Epidermal melanocyte (primary cell): ENCODE data around the gene SELENOM.
"Not testable (repeated sequence)": the region's sequence is repeated elsewhere in the genome, so short reads cannot be mapped to it uniquely, and the experiment has no call there.

Experiments used
- DNase-seq: peaks from one replicate; pipeline ENCODE4 v3.0.0; 2011; ENCODE audit warnings: low spot score; ENCODE audit not compliant: insufficient read length

SELENOM gene

DNA sequence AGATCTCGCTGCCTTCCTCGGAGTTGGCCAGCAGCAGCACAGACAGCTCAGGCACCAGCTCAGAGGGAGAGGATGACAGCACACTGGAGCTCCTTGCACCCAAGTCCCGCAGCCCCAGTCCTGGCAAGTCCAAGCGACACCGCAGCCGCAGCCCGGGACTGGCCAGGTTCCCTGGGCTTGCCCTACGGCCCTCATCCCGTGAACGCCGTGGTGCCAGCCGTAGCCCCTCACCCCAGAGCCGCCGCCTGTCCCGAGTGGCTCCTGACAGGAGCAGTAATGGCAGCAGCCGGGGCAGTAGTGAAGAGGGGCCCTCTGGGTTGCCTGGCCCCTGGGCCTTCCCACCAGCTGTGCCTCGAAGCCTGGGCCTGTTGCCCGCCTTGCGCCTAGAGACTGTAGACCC is 26.5 kb upstream of the SELENOM start:
- DNase-seq: peak; percentile 1

DNA sequence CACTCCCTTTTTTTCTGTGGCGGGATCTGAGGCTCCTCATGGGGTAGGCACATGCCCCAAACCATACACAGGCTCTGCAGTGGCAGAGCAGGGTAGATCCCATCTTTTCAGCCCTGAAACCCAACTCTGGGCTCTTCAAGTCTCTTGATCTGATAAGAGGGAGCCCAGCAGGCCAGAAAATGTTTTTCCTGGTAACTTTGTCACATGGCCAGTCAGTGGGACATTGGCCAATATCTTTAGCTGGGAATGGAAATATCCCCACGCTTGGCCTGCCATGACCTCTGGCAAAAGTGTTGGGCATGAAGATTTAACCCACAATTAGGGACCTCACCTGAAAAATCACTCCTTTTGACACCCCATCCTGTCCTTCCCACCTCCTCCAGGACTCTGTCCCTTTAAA is 23.5 kb upstream of the SELENOM start:
- peak; percentile 5 for DNase-seq

DNA sequence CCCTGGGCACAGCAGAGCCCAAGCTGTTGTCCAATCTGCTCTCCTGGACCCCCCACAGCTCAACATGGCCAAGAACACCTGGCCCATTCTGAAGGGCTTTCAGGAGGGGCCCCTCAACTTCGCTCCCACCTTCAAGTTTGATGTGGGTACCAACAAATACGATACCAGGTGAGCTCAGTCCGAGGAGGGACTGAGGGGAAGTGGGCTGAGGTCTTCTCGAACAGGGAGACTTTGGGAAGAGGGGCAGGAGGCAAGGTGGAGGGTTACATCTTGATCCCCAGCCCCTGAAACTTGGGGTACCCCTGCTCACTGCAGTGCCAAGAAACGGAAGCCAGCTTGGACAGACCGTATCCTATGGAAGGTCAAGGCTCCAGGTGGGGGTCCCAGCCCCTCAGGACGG is 20.8 kb upstream of the SELENOM start:
- DNase-seq: peak; percentile 4

DNA sequence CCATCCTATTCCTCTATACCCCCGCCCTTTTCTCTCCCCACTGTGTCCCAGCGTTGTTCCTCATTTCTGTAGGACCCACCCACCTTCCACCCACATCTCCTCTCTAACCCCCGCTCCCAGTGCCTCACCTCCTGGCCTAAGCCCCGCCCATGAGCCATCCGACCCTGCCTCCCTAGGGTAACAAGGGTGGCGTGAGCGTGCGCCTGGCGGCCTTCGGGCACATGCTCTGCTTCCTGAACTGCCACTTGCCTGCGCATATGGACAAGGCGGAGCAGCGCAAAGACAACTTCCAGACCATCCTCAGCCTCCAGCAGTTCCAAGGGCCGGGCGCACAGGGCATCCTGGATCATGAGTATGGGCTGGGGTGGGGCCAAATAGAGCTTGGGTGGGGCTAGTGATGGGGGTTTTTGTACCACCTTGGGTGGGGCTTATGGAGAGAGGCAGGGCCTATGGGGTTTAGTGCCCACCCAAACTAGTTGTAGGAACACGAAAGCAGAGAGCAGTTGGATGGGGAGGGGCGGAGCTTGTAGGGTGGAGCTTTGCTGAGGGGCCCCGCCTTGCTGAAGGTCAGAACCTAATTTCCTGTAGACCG is 19.9 kb upstream of the SELENOM start:
- DNase-seq: peak; percentile 8

DNA sequence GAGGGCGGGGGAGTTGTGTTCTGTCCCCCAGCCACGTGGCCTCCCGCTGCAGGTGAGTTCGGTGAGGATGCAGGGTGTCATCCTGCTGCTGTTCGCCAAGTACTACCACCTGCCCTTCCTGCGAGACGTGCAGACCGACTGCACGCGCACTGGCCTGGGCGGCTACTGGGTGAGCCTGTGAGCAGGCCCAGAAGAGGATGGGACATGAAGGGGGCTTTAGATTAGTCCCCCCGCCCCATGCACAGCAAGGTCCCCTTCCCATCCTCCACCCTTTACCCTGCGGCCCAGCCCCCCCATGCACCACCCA is 19.5 kb upstream of the SELENOM start:
- DNase-seq: peak; percentile 9

DNA sequence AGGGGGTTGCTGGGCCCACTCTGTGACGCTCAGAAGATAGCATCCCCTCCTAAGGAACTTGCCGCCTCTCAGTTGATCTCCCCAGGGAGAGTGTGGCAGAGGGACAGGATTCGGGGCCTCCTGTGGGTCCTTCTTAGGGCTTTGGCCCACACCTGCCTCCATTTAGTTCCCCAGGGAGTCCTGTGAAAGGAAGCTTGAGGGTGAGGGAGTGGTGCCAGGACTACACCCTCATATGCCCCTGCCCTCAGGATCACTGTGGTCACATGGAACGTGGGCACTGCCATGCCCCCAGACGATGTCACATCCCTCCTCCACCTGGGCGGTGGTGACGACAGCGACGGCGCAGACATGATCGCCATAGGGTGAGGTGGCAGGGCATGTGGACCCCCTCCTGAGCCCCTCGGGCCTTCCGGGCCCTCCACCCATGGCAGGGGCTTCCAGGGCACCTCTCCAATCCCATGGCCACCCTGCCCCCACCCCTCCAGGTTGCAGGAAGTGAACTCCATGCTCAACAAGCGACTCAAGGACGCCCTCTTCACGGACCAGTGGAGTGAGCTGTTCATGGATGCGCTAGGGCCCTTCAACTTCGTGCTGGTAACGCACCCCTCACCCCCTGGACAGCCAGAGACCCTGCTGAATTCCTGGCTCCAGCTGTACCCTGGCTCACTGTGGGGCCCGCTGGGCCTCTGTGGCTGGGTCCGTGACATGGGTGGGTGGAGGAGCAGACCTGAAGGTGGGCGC is 18.9 kb upstream of the SELENOM start:
- peak; percentile 4 for DNase-seq

DNA sequence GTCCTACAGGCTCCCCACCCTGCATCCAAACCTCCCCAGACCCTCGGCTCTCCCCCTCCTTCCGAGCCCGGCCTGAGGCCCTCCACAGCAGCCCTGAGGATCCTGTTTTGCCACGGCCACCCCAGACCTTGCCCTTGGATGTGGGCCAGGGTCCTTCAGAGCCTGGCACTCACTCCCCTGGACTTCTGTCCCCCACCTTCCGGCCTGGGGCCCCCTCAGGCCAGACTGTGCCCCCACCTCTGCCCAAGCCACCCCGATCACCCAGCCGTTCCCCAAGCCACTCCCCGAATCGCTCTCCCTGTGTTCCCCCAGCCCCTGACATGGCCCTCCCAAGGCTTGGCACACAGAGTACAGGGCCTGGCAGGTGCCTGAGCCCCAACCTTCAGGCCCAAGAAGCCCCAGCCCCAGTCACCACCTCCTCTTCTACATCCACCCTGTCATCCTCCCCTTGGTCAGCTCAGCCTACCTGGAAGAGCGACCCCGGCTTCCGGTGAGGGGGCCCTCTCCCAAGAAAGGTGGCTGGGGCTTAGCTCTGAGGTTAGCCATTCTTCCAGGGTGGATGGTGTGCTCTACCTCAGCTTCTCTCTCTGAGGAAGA is 18.3 kb upstream of the SELENOM start:
- DNase-seq: peak; percentile 8

DNA sequence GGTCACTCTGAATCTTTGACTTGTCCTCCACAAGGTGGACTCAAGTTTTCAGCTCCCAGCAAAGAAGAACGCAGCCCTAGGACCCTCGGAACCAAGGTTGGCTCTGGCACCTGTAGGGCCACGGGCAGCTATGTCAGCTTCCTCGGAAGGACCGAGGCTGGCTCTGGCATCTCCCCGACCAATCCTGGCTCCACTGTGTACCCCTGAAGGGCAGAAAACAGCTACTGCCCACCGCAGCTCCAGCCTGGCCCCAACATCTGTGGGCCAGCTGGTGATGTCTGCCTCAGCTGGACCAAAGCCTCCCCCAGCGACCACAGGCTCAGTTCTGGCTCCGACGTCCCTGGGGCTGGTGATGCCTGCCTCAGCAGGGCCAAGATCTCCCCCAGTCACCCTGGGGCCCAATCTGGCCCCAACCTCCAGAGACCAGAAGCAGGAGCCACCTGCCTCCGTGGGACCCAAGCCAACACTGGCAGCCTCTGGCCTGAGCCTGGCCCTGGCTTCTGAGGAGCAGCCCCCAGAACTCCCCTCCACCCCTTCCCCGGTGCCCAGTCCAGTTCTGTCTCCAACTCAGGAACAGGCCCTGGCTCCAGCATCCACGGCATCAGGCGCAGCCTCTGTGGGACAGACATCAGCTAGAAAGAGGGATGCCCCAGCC is 17.6 kb upstream of the SELENOM start:
- peak; percentile 10 for DNase-seq

DNA sequence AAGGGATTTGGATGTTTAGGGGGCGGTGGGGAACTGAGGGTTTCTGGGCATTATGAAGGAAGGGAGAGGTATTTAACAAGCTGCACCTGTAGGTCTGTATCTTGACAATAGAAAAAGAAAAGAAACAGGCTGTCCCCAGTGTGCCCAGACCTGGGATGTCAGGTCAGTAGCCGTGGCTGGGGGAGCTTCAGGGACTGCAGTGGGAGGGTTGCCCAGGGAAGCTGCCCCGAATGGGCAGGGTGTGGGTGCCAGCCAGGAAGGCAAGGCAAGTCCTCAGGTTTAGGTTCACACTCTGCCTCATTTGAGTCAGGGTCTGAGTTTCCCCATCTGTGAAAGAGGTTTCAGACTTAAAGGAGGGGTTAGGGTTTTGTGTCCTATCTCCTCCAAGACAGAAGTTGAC is 16.9 kb upstream of the SELENOM start:
- DNase-seq: peak; percentile 14

DNA sequence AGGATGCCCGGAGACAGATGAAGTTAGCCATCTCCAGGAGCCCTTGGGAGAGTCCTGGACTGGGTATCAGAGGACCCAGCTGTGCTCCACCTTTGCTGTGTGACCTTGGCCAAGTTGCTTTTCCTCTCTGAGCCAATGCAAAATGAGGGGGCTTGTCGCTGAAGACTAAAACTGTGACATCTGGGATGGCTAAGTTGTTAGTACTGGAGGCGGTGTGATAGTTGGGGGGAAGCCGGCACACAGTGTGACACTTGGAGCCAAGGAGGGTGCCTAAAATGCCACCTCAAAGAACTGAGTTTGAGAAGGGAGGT is 15.9 kb upstream of the SELENOM start:
- no peak for DNase-seq

DNA sequence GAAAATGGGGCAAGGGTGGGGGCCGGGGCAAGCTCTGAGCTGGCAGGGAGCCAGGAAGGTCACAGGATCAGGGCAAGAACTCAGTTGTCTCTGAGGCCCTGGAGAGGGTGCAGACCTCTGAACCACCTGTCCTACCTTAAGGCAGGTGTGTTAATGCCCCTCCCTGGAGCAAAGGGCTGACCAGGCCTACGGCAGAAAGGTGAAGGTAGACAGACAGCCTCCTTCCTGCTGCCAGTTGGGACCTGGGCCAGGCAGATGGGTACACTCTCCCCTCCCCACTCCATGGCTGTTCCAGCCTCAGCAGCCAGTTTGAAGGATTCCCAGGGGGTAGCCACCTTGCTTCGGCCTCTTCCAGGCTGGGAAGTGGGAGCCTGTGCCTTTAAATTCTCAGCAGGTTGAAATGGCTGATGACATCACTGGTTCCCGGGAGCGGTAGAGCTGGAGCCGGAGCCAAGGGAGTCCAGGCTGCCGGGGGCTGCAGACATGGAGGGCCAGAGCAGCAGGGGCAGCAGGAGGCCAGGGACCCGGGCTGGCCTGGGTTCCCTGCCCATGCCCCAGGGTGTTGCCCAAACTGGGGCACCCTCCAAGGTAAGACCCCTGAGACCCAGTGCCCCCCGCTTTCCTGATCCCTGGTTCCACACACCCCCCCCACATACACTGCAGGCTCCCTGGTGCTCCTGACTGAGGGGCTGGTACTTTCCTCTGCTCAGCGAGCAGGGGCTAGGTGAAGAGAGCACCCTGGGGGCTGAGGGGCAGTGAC is 15.3 kb upstream of the SELENOM start, which contains the start of gene INPP5J:
INPP5J (plus strand) TSS at position 435 of the 760 bp plus-strand sequence; CDS start at position 484, 49 bp downstream.
- DNase-seq: peak; percentile 42

DNA sequence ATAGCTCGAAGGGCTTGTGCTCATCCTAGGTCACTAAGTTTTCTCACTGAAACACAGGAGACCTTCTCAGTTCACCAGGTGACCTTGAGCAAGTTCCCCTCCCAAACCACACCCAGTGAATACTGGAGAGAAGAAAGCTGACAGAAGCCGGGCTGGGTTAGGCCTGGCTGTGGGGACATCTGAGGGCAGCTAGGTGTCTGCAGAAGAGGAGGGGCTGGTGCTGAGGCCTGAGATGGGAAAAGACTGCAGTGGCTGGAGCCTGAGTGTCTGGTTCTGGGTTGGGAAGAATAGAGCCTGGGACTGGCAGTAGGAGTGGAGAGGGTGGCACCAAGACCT is 14.8 kb upstream of the SELENOM start:
- DNase-seq: peak; percentile 13

DNA sequence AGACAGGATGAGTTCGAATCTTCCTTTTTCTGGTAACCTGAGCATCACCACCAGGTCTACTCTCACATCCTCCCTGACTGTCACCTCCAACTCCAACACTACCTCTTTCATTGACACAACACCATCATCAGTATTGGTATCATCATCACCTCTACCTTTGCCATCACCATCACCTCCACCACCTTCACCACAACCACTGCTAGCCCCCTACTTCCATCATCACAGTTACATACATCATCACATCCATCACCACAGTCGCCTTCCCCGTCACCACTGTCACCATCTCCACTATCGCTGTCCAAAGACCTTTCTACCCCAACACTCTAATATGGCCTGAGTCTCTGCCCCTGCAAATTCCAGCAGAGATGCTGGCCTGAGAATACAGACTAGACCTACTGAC is 14.0 kb upstream of the SELENOM start:
- DNase-seq: no peak

DNA sequence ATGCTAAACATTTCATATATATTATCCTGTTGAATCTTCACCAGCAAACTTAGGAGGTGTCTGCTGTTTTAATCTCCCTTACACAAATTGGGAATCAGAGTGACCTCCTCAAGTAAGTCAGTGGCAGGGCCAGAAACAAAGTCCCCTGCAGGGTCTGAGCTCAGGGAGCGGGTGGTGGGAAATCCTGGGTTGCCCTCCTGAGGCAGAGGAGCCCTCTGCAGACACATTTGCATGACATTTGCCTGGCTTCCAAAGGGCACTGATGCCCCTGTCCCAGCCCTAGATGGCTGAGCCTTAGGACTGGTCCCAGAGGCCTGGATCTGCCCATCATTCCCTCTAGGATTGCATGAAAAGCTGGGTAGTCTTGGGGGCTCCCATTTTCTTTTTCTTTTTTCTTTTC is 13.3 kb upstream of the SELENOM start:
- DNase-seq: no peak

DNA sequence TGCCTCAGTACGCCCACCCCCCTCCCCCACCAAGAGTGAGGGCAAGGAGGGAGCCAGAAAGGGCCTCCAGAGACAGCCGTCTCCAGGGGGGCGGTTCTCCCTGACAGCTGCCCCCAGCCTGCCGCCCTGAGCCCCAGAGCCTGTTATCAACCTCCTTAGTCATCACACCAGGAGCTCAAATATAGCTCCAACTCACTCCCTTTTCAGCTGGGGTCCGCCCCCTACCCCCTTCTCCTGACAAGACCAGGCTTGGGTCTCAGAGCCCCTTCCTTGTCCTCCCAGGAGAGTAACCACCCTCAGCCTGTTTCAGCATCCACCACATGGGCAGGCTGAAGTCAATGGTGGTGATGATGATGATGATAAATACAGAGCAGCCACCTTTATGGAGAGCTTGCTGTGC is 12.9 kb upstream of the SELENOM start:
- DNase-seq: no peak

DNA sequence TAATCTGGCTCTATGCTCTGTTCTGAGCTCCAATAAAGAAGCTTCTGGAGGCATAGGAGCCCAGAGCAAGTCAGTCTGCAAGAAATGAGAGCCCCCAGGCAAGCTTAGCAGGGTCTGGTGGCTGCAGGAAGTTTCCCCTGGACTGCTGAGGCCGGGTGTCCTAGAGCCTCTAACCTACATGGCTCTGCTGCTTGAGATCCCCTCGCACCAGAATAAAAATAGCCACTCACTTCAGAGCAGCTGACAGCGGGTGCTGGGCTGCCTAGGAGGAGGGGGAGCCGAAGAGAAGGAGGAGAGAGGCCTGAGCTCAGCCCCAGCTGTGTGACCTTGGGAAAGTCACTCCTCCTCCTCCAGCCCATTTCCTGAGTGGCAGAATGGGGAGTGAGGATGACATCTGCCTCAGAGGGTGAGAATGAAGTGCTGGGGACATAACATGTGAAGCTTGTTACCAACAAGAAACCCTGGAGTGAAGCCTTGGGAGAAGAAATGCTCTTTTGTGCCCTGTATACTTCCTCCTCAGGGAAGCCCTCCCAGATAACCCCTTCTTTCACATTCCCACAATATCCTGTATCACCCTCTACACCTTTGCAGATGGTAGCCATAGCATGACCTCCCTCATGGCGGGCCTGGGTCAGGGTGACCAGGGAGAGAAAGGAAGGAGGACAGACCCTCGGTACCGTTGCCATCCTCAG is 11.8 kb upstream of the SELENOM start:
- no peak for DNase-seq

DNA sequence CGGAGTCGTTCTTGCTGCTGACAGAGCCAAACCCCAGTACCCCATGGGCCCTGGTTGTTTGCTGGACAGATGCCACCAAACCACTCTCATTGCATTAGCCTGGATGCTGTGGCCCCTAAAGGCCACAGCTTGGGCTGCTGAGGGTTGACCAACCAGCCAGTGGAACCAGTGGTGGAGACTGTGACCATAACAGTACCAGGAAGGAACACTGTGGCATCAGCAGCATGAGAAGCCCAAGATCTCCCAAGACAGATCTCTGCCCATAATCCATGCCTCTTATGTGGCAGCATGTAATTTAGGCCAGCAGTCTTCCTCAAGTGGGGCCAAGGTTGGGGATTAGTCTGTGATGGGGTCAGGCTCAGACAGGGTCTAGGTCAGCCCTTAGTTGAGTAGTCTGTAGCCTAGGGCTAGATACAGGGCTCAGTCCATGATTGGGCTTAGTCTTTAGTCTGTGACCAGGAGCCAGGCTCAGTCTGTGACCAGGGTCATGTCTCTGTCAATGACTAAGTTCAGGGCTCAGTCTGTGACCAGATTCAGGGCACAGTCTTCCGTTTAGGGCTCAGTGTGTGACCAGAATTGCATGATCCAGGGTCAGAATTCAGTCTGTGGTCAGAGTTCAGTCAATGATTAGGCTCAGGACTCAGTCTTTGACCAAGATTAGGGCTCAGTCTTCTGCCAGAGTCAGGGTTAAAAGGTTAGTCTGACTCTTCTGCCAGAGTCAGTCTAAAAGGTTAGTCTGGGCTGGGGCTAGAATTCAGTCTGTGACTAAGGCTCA is 10.9 kb upstream of the SELENOM start:
- no peak for DNase-seq

DNA sequence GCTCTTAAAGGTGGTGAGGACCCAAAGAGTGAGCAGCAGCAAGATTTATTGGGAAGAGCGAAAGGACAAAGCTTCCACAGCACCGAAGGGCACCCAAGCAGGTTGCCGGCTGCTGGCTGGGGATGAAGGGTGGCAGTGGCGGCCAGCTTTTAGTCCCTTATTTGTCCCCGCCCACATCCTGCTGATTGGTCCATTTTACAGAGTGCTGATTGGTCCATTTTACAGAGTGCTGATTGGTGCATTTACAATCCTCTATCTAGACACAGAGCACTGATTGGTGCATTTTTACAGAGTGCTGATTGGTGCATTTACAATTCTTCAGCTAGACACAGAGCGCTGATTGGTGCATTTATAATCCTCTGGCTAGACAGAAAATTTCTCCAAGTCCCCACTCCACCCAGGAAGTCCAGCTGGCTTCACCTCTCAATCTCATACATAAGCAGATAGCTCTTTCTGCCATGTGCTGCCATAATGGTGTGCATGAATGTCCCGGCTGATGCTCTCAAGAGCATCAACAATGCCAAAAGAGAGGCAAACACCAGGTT is 5.3 kb upstream of the SELENOM start:
- DNase-seq: not testable (repeated sequence)

DNA sequence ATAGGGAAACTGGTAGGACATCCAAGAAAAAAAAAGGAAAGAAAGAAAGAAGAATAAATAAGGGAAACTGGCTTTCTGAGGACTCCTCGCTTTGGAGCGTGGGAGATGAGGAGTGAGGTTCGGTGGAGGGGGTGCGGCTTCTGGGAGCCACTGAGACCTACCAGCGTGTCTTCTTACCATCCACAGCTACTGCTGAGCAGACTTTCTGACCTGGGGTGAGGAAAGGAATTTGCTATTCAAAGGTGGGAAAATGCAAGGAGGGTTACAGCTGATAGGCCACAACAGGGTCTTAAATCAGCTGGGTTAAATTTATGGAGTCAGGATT is 488 bp upstream of the SELENOM start:
- DNase-seq: no peak

DNA sequence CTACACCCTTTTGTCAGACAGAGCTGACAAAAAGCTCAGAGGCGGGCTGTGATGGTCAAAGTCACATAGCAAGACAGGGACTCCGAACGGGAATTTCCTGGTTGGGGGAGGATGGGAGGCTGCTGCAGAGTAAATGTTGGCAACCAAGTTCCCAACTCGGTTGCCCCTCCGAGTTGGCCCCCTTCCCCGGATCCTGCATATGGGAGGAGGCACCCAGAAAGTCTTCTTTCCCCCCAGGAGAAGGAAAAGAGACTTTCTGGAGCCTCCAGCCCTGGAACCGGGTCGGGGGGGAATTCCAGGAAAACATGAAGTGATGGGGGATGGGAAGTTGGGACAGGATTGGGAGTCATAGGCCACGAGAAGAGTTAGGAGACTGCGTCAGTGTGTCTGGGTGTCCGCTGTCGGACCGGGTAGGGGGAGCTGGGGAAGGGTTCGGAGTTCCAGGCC is 614 bp downstream of the SELENOM start:
- DNase-seq: no peak
